DMS153 (cell line): ENCODE results near the gene GJA4.
"Not testable (repeated sequence)": the region's sequence is repeated elsewhere in the genome, so short reads cannot be mapped to it uniquely, and the experiment has no call there.

ENCODE experiments used
- DNase-seq: peaks from one replicate; lab custom pipeline; 2025; lab: John Stamatoyannopoulos, UW

Gene GJA4

GRCh38 chr1:34770891-34771504, 21.8 kb upstream of the GJA4 start:
- no peak for DNase-seq

- DNase-seq = no peak
Observed at GRCh38 chr1:34771573-34772371, 21.0 kb upstream of the GJA4 start.

- not testable (repeated sequence) for DNase-seq
Observed at GRCh38 chr1:34773114-34773513, 19.7 kb upstream of the GJA4 start.

GRCh38 chr1:34774957-34775356, 17.8 kb upstream of the GJA4 start:
- no peak for DNase-seq

GRCh38 chr1:34776911-34777310, 15.9 kb upstream of the GJA4 start:
- no peak for DNase-seq

GRCh38 chr1:34777519-34778321, 15.1 kb upstream of the GJA4 start:
- no peak for DNase-seq

- no peak for DNase-seq
Observed at GRCh38 chr1:34778381-34778780, 14.4 kb upstream of the GJA4 start.

GRCh38 chr1:34779005-34779404, 13.8 kb upstream of the GJA4 start:
- no peak for DNase-seq

- no peak for DNase-seq
Observed at GRCh38 chr1:34779526-34779925, 13.3 kb upstream of the GJA4 start.

- no peak for DNase-seq
Observed at GRCh38 chr1:34779962-34780361, 12.8 kb upstream of the GJA4 start.

- no peak for DNase-seq
Observed at GRCh38 chr1:34780528-34780927, 12.3 kb upstream of the GJA4 start.

GRCh38 chr1:34781071-34781843, 11.5 kb upstream of the GJA4 start, which contains the start of gene GJB3:
Gene GJB3 (plus strand): TSS chr1:34781214. CDS start chr1:34784763, 3,549 bp downstream.
- DNase-seq = no peak

- no peak for DNase-seq
Observed at GRCh38 chr1:34781844-34782391, 10.9 kb upstream of the GJA4 start.

- no peak for DNase-seq
Observed at GRCh38 chr1:34784751-34785221, 8.0 kb upstream of the GJA4 start.

- DNase-seq = no peak
Observed at GRCh38 chr1:34785231-34785874, 7.4 kb upstream of the GJA4 start.

GRCh38 chr1:34785875-34786470, 6.8 kb upstream of the GJA4 start:
- no peak for DNase-seq

GRCh38 chr1:34786521-34787325, 6.1 kb upstream of the GJA4 start:
- DNase-seq = peak; percentile 65

- no peak for DNase-seq
Observed at GRCh38 chr1:34787461-34788420, 5.1 kb upstream of the GJA4 start.

- DNase-seq = no peak
Observed at GRCh38 chr1:34790985-34791384, 1.8 kb upstream of the GJA4 start.
